HCT116 (cell line): Measurements from ENCODE around the gene SLCO4A1. TPM values are rescaled to one million over a fixed set of nuclear protein-coding genes. Genes with fewer than 3 reads are reported as not detected.

Experiments
- ATAC-seq: fragments of 200-7000 bp; cut with Tn5 transposase; 2 replicates; pipeline ENCODE4 v1.9.1; 2020; ENCODE audit warnings: mild to moderate bottlenecking, moderate library complexity
- BruUV-seq: library from RNA; stranded (reverse); fragments of 400-500 nt; replicated peaks from 2 replicates; lab custom pipeline; 2021; lab: Mats Ljungman, UMichigan
- CTCF ChIA-PET: fragments of 300-600 bp; sonication (Branson Sonifier 250); formaldehyde crosslinking; loops from one replicate; lab custom pipeline; 2021; ENCODE audit warnings: antibody characterized with exemption; lab: Charles Lee
- POLR2A ChIA-PET: fragments of 300-600, 350-600 bp; sonication (Branson Sonifier 250); formaldehyde crosslinking; loops from one replicate; lab custom pipeline; 2021; ENCODE audit warnings: antibody characterized with exemption; lab: Charles Lee
- RAD21 ChIA-PET, 2 experiments: fragments of 300-600 bp; sonication (Branson Sonifier 250); formaldehyde crosslinking; loops; one replicate each; lab custom pipeline; 2023; ENCODE audit warnings: low total read pairs in 2 of 2; ENCODE audit not compliant: uncharacterized antibody in 2 of 2, unreplicated experiment in 2 of 2, low non-redundant PET in 1 of 2; lab: Charles Lee
- DNase-seq: peaks from one replicate; pipeline ENCODE4 v3.0.0-alpha.2; 2010; ENCODE audit warnings: low read depth, low spot score
- H2AFZ ChIP-seq: fragments of 200-600 bp; shearing (Covaris generic), sonication (generic); 2 replicates; pipeline ENCODE4 v1.6.1; 2017; ENCODE audit warnings: low read depth, mixed run types, mixed read lengths, antibody characterized with exemption, low read length; ENCODE audit not compliant: poor library complexity, severe bottlenecking
- H3K27ac ChIP-seq: 2 replicates; pipeline ENCODE4 v1.5.1; 2012; ENCODE audit warnings: low read depth, low read length
- H3K27me3 ChIP-seq: fragments of 200-600 bp; sonication (generic); 2 replicates; pipeline ENCODE4 v1.6.1; 2016; ENCODE audit warnings: mixed run types, low read length, mixed read lengths; ENCODE audit not compliant: insufficient read depth
- H3K36me3 ChIP-seq, 2 experiments: fragments of 200-500 bp in 1 of 2; fragments of 200-600 bp in 1 of 2; sonication (Bioruptor generic) in 1 of 2; sonication (generic) in 1 of 2; 2 replicates each; pipeline versions ENCODE4 v1.5.1 to v1.6.1; 2014 to 2016; ENCODE audit warnings: low read length in 2 of 2, inconsistent platforms in 1 of 2, mixed read lengths in 1 of 2, mixed run types in 1 of 2; ENCODE audit not compliant: insufficient read depth in 2 of 2, control insufficient read depth in 1 of 2
- H3K4me1 ChIP-seq, 2 experiments: fragments of 200-600 bp in 1 of 2; sonication (generic) in 1 of 2; 2 replicates each; pipeline versions ENCODE4 v1.5.1 to v1.6.1; 2012 to 2017; ENCODE audit warnings: low read length in 2 of 2, inconsistent platforms in 1 of 2, mild to moderate bottlenecking in 1 of 2, mixed read lengths in 1 of 2, mixed run types in 1 of 2, moderate library complexity in 1 of 2; ENCODE audit not compliant: insufficient read depth in 2 of 2, control insufficient read depth in 1 of 2
- H3K4me2 ChIP-seq: fragments of 200-600 bp; sonication (generic); 2 replicates; pipeline ENCODE4 v1.6.1; 2017; ENCODE audit warnings: mixed run types, low read length, mixed read lengths
- H3K4me3 ChIP-seq, 2 experiments: fragments of 200-600 bp in 1 of 2; sonication (generic) in 1 of 2; replicated peaks in 1 of 2; 2 replicates each; pipeline ENCODE4 v1.5.1; 2011 to 2016; ENCODE audit warnings: low read length in 2 of 2, control low read depth in 1 of 2, low read depth in 1 of 2, mild to moderate bottlenecking in 1 of 2, mixed read lengths in 1 of 2, mixed run types in 1 of 2
- H3K79me2 ChIP-seq: fragments of 200-600 bp; sonication (generic); 2 replicates; pipeline ENCODE4 v1.6.1; 2017; ENCODE audit warnings: mild to moderate bottlenecking, mixed run types, low read length, moderate library complexity, mixed read lengths; ENCODE audit not compliant: insufficient read depth
- H3K9ac ChIP-seq: fragments of 200-600 bp; sonication (generic); 2 replicates; pipeline ENCODE4 v1.6.1; 2016; ENCODE audit warnings: low read length, mixed read lengths
- H3K9me2 ChIP-seq: fragments of 200-600 bp; sonication (generic), shearing (Covaris generic); 2 replicates; pipeline ENCODE4 v1.6.1; 2017; ENCODE audit warnings: mixed run types, mild to moderate bottlenecking, moderate library complexity; ENCODE audit not compliant: insufficient read depth
- H3K9me3 ChIP-seq, 2 experiments: fragments of 200-500 bp in 1 of 2; fragments of 200-600 bp in 1 of 2; sonication (Bioruptor generic) in 1 of 2; sonication (generic) in 1 of 2; 2 replicates each; pipeline ENCODE4 v1.6.1; 2014 to 2017; ENCODE audit warnings: low read length in 2 of 2, mixed read lengths in 2 of 2, inconsistent platforms in 1 of 2, low read depth in 1 of 2, mild to moderate bottlenecking in 1 of 2, mixed run types in 1 of 2, moderate library complexity in 1 of 2; ENCODE audit not compliant: control insufficient read depth in 1 of 2, insufficient read depth in 1 of 2
- H4K20me1 ChIP-seq: fragments of 200-600 bp; sonication (generic), shearing (Covaris generic); 2 replicates; pipeline ENCODE4 v1.6.1; 2017; ENCODE audit warnings: mixed run types, mild to moderate bottlenecking, moderate library complexity; ENCODE audit not compliant: insufficient read depth
- ATF3 ChIP-seq: IDR thresholded peaks from 2 replicates; pipeline ENCODE4 v1.6.1; 2012
- CBX3 ChIP-seq: IDR thresholded peaks from 2 replicates; pipeline ENCODE4 v1.6.1; 2012; ENCODE audit warnings: low read depth
- FOSL1 ChIP-seq: IDR thresholded peaks from 2 replicates; pipeline ENCODE4 v1.6.1; 2012; ENCODE audit warnings: low read depth
- POLR2AphosphoS5 ChIP-seq: IDR thresholded peaks from 2 replicates; pipeline ENCODE4 v1.6.1; 2011; ENCODE audit warnings: mild to moderate bottlenecking, low read depth, low read length, moderate library complexity
- SIN3A ChIP-seq: IDR thresholded peaks from 2 replicates; pipeline ENCODE4 v1.6.1; 2012; ENCODE audit warnings: low read depth
- SRF ChIP-seq: IDR thresholded peaks from 2 replicates; pipeline ENCODE4 v1.6.1; 2012; ENCODE audit warnings: low read depth
- YY1 ChIP-seq: IDR thresholded peaks from 2 replicates; pipeline ENCODE4 v1.6.1; 2011; ENCODE audit warnings: low read length, low read depth, moderate library complexity, mild to moderate bottlenecking; ENCODE audit not compliant: insufficient replicate concordance; ENCODE audit errors: extremely low read depth
- intact Hi-C: fragments of 100-400 bp; cut with micrococcal nuclease; formaldehyde crosslinking; loops from 2 replicates; pipeline ENCODE4 v1.10.0; 2022
- total RNA-seq: library from RNA; stranded (reverse); gene quantifications from one replicate; pipeline ENCODE4 v1.2.1, GENCODE V29; 2021; ENCODE audit not compliant: unreplicated experiment

SLCO4A1 gene
- total RNA-seq, 1 experiment from 2014 or later = 107 TPM

DNA sequence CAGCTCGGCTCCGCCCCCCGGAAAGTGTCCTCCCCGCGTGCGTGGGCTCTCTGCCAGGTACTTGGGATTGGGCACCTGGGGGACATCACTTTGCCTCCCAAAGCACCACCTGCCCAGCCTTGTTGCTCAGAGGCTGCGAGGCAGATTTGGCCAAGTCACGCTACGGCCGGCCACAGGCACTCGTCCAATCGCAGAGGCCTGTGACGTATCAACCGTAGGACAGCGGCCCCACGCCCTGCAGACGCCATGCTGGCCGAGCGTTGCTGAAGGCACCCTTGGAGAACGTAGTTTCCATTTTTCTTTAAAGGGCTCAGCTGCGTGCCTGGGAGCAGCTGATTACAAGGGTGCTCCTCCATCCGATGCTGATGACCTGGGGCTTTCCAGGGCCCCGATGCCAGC, 69.4 kb downstream of the SLCO4A1 start:
- Histone ChIP-seq H3K9me3 (no peaks in the 10 kb centered on the region), H3K36me3 (peaks cover 17 to 68% of the 10 kb centered on the region in 2 experiments), H3K27ac (peak overlapping the region; percentile 100), H3K4me2 (peak overlapping the region; percentile 98), H3K27me3 (no peaks in the 10 kb centered on the region), H4K20me1 (peaks cover 33% of the 10 kb centered on the region; the same call in 1 of the 2 replicates), H3K9me2 (no peaks in the 10 kb centered on the region), H3K4me3 (peak overlapping the region; percentile 96 to 99), H3K4me1 (peaks cover 38 to 78% of the 10 kb centered on the region in 2 experiments), H3K9ac (peak overlapping the region; percentile 91), H3K79me2 (peaks cover 88% of the 10 kb centered on the region), H2AFZ (no peak overlapping the region)
- ChIA-PET POLR2A (interaction anchor here (0.6 to 1.4 kb wide), 3 partner anchors 23 to 495 kb away, joined by 3 to 5 read pairs (median 3); no protein-coding TSS in a partner anchor), RAD21 (interaction anchor here in 1 of 2 experiments (0.6 kb wide), 2 partner anchors 113 to 162 kb away, joined by 3 read pairs; no protein-coding TSS in a partner anchor), CTCF (no interaction called here)
- no peak for DNase-seq
- BruUV-seq = no TSS peak
- 0 out of 2 replicates have a peak, but pooled peaks have one; percentile 0 for ATAC-seq
- intact Hi-C loops = no loop called here
- TF ChIP-seq SIN3A (no peak), YY1 (no peak), CBX3 (no peak), ATF3 (no peak), SRF (no peak), FOSL1 (no peak)

DNA sequence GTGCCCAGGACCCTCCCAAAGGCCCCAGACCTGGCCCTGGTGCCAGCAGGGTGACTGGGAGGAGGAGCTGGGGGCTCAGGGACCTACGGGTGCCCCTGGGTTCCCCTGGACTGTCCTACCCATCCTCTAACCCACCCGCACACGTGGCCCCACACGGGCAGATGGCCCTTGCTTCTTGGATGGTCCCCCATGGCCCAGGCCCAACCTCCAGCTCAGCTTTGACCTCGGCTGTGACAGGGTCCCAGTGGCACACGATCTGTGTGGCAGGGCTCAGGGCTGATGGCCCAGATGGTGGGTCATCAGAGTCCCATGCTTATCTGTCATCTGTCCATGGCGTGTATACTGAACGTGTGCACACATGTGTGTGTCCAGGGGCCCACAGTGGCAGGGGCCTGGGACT, 70.3 kb downstream of the SLCO4A1 start:
- Histone ChIP-seq H3K9me2 (no peaks in the 10 kb centered on the region), H3K27ac (peak overlapping the region; percentile 100), H3K9ac (peak overlapping the region; percentile 91), H3K36me3 (peaks cover 21 to 77% of the 10 kb centered on the region in 2 experiments), H2AFZ (no peak overlapping the region), H3K4me1 (peaks cover 30 to 78% of the 10 kb centered on the region in 2 experiments; a peak in 3 of 4 replicates), H3K4me2 (peak overlapping the region; percentile 98), H3K27me3 (no peaks in the 10 kb centered on the region), H3K4me3 (peak overlapping the region in 1 of 2 experiments; percentile 99; a peak in 2 of 4 replicates), H4K20me1 (peaks cover 33% of the 10 kb centered on the region; the same call in 1 of the 2 replicates), H3K79me2 (peaks cover 91% of the 10 kb centered on the region), H3K9me3 (no peaks in the 10 kb centered on the region)
- POLR2A ChIA-PET = interaction anchor here (1.1 kb wide), 1 partner anchor 9 kb away, joined by 3 read pairs; no protein-coding TSS in a partner anchor
- DNase-seq = no peak
- RAD21 ChIA-PET = no interaction called here
- CTCF ChIA-PET = no interaction called here
- no peak for ATAC-seq
- no TSS peak for BruUV-seq
- peak; percentile 37; the same call in 1 of the 2 replicates for TF ChIP-seq POLR2AphosphoS5
- TF ChIP-seq FOSL1 = no peak
- TF ChIP-seq ATF3 = no peak
- intact Hi-C loops = no loop called here
